Fibroblast of skin of right biceps (primary cell): ENCODE results near the gene TMEM145.

Experiments used
- DNase-seq: peaks from one replicate; pipeline ENCODE4 v3.0.0-alpha.2; 2013

The TMEM145 gene

GRCh38 chr19:42366673-42367072 is 53.6 kb downstream of the TMEM145 start:
- DNase-seq, result no peak

- DNase-seq, result no peak
Measured at GRCh38 chr19:42367929-42368328, 54.8 kb downstream of the TMEM145 start.

DNA sequence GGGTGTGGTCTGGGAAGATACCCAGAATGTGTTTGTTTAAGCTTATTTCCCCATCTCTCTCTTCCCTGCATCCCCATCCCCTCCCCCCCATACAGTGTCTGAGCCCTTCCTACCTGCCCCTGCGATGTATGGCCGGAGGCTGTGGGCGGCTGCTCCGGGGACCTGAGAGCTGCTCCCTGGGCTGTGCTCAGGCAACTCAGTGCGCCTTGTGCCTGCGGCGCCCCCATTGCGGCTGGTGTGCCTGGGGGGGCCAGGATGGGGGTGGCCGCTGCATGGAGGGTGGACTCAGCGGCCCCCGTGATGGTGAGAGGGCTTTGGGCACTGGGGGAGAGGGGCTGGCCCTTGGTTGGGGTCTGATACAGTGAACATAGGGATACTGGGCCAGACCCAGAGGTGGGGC is 55.3 kb downstream of the TMEM145 start:
- DNase-seq, result no peak

GRCh38 chr19:42368765-42369164 is 55.7 kb downstream of the TMEM145 start:
- DNase-seq, result no peak

GRCh38 chr19:42369433-42370067 is 56.4 kb downstream of the TMEM145 start:
- DNase-seq, result no peak

DNA sequence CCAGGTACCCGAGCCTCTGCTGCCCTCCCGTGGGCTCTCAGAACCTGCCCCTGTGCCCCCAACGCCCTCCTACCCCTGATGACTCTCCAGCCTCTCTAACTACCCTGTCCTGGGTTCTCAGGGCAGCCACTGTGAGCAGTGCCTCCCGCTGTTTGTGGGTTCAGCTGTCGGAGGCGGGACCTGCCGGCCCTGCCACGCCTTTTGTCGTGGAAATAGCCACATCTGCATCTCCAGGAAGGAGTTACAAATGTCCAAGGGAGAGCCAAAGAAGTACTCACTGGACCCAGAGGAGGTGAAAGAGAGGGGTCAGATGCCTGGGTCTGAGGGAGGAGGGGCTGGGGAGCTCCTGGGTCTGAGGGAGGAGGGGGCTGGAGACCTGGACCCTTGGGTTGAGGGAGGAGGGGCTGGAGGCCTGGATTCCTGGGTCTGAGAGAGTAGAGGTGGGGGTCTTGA is 57.0 kb downstream of the TMEM145 start:
- no peak for DNase-seq

GRCh38 chr19:42370626-42371175 is 57.6 kb downstream of the TMEM145 start:
- DNase-seq, result no peak
